Measurements from ENCODE around the gene PGM1.

PGM1 gene

DNA sequence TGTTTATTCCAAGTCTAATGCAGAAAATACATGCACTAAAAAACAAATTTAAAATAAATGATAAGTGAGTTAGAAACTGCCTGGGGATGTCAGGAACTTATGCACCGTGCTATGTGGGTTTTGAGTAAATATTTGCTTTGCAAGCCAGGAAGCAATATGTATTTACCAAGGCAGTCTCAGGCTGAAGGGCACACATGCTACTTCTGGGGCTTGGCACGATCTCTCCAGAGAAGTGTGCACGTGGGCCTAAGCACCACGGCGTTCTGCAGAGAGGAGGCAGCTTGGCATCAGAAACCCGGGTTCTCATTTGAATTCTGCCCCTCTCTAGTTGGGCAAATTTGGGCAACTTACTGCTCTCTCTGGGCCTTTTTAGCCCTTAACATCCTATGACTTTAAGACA, 108.0 kb downstream of the PGM1 start:
- DNase-seq (ENCODE audit: low read depth): no peak

DNA sequence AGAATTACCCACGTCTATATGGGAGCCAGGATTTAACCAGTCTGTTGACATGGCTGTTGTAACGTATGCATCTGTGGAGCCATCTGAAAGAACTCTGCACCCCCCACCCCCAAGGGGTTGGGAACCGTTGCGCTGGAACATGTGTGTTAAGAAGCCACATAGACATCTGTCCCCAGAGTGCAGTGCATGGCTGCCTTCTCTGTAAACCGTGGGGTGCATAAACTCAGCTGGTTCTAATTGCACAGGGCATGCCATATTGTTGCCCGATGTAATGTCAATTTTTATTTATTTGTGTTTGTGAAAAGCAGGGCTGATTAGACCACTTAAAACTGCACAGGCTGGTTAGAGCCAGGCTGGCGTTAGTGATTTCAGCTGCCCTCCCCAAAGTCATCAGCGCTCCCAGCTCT, 110.5 kb downstream of the PGM1 start:
- no peak for DNase-seq (ENCODE audit: low read depth)

DNA sequence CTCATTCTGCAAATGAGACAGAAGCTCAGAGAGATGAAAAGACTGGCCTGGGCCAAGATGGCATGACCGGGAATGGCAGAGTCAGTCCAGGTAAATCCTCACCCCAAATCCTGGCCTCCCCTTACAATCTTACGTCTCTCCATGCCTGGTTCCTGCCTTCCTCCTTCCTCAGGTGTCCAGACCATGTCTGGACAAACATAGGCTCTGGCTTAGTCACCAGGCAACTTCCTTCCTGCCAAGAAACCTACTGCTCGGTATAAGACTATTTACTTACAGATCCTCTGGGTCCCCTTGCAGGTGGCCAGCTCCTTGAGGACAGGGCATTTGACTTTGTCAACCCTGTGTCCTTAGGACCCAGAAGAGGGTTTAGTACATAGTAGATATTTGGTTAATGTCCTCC, 111.2 kb downstream of the PGM1 start:
- DNase-seq (ENCODE audit: low read depth): no peak

DNA sequence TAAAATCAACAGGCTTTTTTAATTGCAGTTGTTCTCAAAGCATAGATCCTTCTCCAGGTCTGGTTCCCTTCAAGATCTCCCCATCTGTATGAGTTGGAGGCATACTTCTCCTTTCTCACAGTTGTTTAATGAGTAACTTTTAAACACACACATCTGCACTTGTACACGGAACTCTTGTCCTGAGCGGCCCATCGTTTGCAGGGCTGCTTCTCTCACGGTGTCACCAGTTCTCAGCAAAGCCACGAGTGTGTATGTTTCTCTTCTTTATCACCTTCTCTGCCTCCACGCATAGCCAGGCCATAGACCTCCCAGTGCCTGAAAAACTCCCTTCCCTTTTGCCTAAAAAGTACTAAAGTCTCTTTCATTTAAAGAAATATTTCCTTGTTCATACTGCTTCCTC, 111.9 kb downstream of the PGM1 start:
- no peak for DNase-seq (ENCODE audit: low read depth)

DNA sequence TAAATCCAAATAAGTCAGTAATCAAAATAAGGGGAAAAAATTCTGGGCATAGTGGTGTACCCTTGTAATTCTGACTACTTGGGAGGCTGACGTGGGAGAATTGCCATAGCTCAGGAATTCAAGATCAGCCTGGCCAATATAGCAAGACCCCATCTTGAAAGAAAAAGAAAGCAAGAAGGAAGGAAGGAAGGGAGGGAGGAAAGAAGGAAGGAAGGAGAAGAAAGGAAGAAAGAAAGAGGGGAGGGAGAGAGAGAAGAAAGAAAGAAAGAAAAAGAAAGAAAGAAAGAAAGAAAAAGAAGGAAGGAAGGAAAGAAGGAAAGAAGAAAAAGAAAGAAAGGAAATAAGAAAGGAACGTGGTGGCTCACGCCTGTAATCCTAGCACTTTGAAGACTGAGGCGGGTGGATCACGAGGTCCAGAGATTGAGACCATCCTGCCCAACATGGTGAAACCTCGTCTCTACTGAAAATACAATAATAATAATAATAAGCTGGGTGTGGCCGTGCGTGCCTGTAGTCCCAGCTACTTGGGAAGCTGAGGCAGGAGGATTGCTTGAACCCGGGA, 116.1 kb downstream of the PGM1 start:
- no peak for DNase-seq (ENCODE audit: low read depth)

Measured in HS-27A (cell line).